AG04450 (cell line): ENCODE results near the gene SNX32. TPM values are rescaled to one million over a fixed set of nuclear protein-coding genes. Genes with fewer than 3 reads are reported as not detected.

Experiments used
- CTCF ChIA-PET: fragments of 300-600, 350-600 bp; formaldehyde crosslinking; extraction: SDS; loops from one replicate; lab custom pipeline; 2022; ENCODE audit warnings: antibody characterized with exemption, inconsistent platforms; lab: Charles Lee
- POLR2A ChIA-PET: fragments of 350-600 bp; formaldehyde crosslinking; extraction: SDS; loops from one replicate; lab custom pipeline; 2021; ENCODE audit warnings: antibody characterized with exemption, inconsistent platforms; lab: Yijun Ruan, JAX
- DNase-seq: peaks from one replicate; pipeline ENCODE4 v3.0.0-alpha.2; 2011; ENCODE audit warnings: low read depth, low spot score
- H3K27ac ChIP-seq: one replicate; pipeline ENCODE4 v1.5.1; 2012; ENCODE audit warnings: low read depth, low read length, control low read depth
- H3K27me3 ChIP-seq: one replicate; pipeline ENCODE4 v1.6.0; 2012; ENCODE audit warnings: low read length; ENCODE audit not compliant: control insufficient read depth, insufficient read depth
- H3K4me3 ChIP-seq: 2 replicates; pipeline ENCODE4 v1.5.1; 2011; ENCODE audit warnings: mild to moderate bottlenecking, low read depth, low read length, control low read depth
- H3K9me3 ChIP-seq: 2 replicates; pipeline ENCODE4 v1.5.1; 2012; ENCODE audit warnings: low read length; ENCODE audit not compliant: control insufficient read depth, insufficient read depth
- polyA plus RNA-seq: library from polyadenylated mRNA; depleted of rRNA; stranded (reverse); fragments of >200 nt; gene quantifications from 2 replicates; pipeline ENCODE4 v1.2.3, GENCODE V29; 2011
- TF ChIP-seq, protein P1 (sequence below): IDR thresholded peaks from 2 replicates; pipeline ENCODE4 v1.5.1; 2011; ENCODE audit warnings: low read depth, low read length, control low read depth, inconsistent platforms

SNX32 gene
- polyA plus RNA-seq, 1 experiment: 0.30 TPM

DNA sequence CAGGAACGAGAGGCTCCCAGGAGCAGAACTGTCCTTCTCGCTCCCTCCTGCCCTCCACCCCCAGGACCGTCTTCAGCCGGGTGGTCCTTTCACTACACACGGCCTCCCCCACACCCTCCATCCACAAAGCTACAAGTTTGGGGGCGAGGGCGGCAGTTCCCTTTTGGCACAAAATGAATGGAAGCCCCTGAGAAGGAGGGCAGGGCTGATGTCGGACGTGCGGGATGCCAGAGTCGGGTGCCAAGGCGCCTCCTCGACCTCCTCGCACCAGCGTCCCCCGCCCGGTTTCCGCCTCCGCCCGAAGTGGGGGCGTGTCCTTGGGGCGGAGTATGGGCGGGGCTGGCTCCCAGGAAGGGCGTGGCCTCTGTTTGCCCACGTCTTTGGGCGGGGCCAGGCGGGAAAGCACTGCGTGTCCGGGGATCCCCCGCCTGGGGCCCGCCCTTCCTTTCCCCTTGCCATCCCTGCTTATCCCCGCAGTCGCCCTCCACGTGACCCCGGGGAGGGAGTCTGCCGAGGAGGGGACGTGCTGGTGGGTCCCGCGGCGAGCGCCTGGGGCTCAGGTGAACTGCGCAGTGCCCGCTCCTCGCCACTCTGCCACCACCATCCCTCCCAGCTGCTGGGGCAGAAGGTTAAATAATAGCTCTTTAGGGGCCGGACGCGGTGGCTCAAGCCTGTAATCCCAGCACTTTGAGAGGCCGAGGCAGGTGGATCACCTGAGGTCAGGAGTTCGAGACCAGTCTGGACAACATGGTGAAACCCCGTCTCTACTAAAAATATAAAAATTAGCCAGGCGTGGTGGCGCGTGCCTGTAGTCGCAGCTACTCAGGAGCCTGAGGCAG, 39.8 kb downstream of the SNX32 start:
- peak overlapping the region; percentile 76 for H3K4me3 ChIP-seq
- CTCF ChIA-PET: interaction anchor here (0.6 to 3.4 kb wide), 4 partner anchors 11 to 262 kb away, joined by 3 to 51 read pairs (median 24); partner anchors contain the start of genes FIBP and MUS81

DNA sequence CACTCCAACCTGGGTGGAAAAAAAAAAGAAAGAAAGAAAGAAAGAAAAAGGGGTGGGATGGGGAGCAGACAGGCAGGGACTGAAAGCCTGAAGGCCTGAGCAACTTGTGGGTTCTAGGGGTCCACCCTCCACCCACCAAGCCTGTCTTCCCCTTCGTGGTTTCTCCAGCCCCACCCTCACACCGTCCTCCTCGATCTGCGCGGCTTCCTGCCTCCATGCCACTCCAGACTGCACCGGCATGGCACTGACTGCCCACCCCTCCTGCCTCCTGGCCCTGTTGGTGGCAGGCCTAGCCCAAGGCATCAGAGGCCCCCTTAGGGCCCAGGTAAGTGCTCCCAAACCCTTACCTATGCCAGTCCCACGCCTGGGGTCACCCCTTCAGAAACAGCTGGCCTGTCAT, 45.9 kb downstream of the SNX32 start, which contains the start of gene CTSW:
TSS of gene CTSW (plus strand) at position 221 of the 400 bp plus-strand sequence. CDS start at position 239, 18 bp downstream.
- CTCF ChIA-PET: interaction anchor here (1.0 to 3.4 kb wide), 2 partner anchors 9 to 20 kb away, joined by 4 to 25 read pairs; partner anchors contain the start of genes FIBP and MUS81
- H3K27ac ChIP-seq: no peak within 1 kb of the TSS
- no peak for DNase-seq
- H3K27me3 ChIP-seq: no peaks in the 10 kb centered on the region
- H3K4me3 ChIP-seq: no peak within 1 kb of the TSS
- POLR2A ChIA-PET: no interaction called here
- TF ChIP-seq, protein P1, sequence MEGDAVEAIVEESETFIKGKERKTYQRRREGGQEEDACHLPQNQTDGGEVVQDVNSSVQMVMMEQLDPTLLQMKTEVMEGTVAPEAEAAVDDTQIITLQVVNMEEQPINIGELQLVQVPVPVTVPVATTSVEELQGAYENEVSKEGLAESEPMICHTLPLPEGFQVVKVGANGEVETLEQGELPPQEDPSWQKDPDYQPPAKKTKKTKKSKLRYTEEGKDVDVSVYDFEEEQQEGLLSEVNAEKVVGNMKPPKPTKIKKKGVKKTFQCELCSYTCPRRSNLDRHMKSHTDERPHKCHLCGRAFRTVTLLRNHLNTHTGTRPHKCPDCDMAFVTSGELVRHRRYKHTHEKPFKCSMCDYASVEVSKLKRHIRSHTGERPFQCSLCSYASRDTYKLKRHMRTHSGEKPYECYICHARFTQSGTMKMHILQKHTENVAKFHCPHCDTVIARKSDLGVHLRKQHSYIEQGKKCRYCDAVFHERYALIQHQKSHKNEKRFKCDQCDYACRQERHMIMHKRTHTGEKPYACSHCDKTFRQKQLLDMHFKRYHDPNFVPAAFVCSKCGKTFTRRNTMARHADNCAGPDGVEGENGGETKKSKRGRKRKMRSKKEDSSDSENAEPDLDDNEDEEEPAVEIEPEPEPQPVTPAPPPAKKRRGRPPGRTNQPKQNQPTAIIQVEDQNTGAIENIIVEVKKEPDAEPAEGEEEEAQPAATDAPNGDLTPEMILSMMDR: no peak
- no peaks in the 10 kb centered on the region for H3K9me3 ChIP-seq

More for the DNA sequence above, 39.8 kb downstream of the SNX32 start:
- peak; percentile 78 for DNase-seq
- TF ChIP-seq, protein P1: no peak
- POLR2A ChIA-PET: interaction anchor here (0.6 to 0.7 kb wide), 2 partner anchors 14 to 15 kb away, joined by 3 read pairs; partner anchors contain the start of genes CFL1 and MUS81
- Histone ChIP-seq H3K9me3 (no peaks in the 10 kb centered on the region; the same call in 1 of the 2 replicates), H3K27me3 (no peaks in the 10 kb centered on the region), H3K27ac (peak overlapping the region; percentile 68)

DNA sequence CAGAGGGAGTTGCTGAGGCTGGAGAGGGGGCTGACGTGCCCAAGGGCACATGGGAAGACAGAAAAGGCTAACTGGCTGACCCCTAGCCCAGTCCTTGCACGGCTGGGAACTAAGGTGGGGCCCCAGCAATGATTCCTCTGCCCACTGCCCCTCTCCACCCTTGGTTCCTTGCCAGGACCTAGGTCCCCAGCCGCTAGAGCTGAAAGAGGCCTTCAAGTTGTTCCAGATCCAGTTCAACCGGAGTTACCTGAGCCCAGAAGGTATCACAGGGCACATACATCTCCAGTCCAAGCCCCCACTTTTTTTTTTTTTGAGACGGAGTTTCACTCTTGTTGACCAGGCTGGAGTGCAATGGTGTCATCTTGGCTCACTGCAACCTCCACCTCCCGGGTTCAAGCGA, 46.3 kb downstream of the SNX32 start:
- DNase-seq: no peak
- H3K27me3 ChIP-seq: no peaks in the 10 kb centered on the region
- POLR2A ChIA-PET: interaction anchor here (0.7 to 1.0 kb wide), 2 partner anchors 9 to 227 kb away, joined by 3 to 4 read pairs; no protein-coding TSS in a partner anchor
- no peaks in the 10 kb centered on the region for H3K9me3 ChIP-seq
- TF ChIP-seq, protein P1: no peak
- H3K27ac ChIP-seq: no peak overlapping the region
- no peak overlapping the region for H3K4me3 ChIP-seq
- CTCF ChIA-PET: interaction anchor here (0.6 to 3.4 kb wide), 2 partner anchors 8 to 100 kb away, joined by 4 to 25 read pairs; partner anchors contain the start of gene FIBP

DNA sequence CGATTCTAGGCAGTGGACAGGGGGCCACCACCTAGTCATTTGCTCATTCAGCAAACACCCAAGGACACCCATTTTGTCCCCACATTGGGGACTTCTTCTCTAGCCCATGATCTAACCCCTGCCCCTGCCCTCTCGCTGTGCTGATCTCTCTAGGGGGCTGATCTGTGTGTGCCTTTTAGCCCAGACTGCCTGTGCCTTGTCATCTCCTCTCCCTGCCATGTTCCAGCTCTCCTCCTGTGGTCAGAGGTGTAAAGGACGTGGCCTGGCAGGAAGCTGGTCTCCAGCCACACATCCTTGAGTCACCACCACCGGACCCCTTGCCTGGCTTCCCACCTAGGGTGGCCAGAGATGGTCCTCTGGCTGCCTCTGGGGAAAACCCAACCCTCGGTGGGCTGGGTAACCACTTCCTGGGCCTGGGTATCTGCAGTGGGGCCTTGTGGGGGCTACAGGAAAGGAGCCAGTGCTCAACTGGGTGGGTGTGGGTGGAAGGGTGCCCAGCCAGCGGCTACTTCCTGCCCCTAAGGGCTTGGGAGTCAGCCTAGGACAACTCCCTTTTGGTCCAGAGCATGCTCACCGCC, 47.2 kb downstream of the SNX32 start:
- H3K27ac ChIP-seq: no peak overlapping the region
- DNase-seq: no peak

More for the DNA sequence above, 47.2 kb downstream of the SNX32 start:
- H3K27me3 ChIP-seq: no peaks in the 10 kb centered on the region
- TF ChIP-seq, protein P1: no peak
- no peaks in the 10 kb centered on the region for H3K9me3 ChIP-seq
- POLR2A ChIA-PET: interaction anchor here (0.7 to 1.0 kb wide), 4 partner anchors 10 to 228 kb away, joined by 3 to 4 read pairs (median 4); no protein-coding TSS in a partner anchor
- no peak overlapping the region for H3K4me3 ChIP-seq
- CTCF ChIA-PET: interaction anchor here (0.6 to 1.4 kb wide), 2 partner anchors 101 to 108 kb away, joined by 3 to 4 read pairs; no protein-coding TSS in a partner anchor
